Gastrocnemius medialis (tissue), 4 donors: Measurements from ENCODE around the gene TMEM234.

Experiments
- CTCF ChIP-seq, 5 experiments: fragments of 450-650 bp in 3 of 5; fragments of 200-600 bp in 2 of 5; sonication (generic) in 2 of 5; IDR thresholded peaks in 4 of 5; conservative IDR thresholded peaks in 1 of 5; 1 replicate in 4 of 5; 2 replicates in 1 of 5; pipeline ENCODE4 v1.5.1; 2016 to 2019; ENCODE audit warnings: antibody characterized with exemption in 5 of 5, mild to moderate bottlenecking in 3 of 5, moderate library complexity in 3 of 5
- POLR2A ChIP-seq, 2 donors: fragments of 450-650 bp; IDR thresholded peaks; one replicate each; pipeline ENCODE4 v1.6.1; 2017; ENCODE audit warnings: antibody characterized with exemption in 2 of 2, mild to moderate bottlenecking in 2 of 2, moderate library complexity in 2 of 2

- TF ChIP-seq CTCF (IDR thresholded peaks at IDR 0.05 in 4 of 5, conservative IDR thresholded peaks at IDR 0.05 in 1 of 5) (no peak), POLR2A (IDR thresholded peaks at IDR 0.05) (no peak)
Observed at GRCh38 chr1:32224285-32224684, 2.1 kb upstream of the TMEM234 start.
